GM18868 (cell line): Measurements from ENCODE around the gene WWP2.

ENCODE experiments used
- ATAC-seq: cut with Tn5 transposase; IDR thresholded peaks from one replicate; pipeline ENCODE4 v1.9.1; 2021; ENCODE audit warnings: mild to moderate bottlenecking, moderate library complexity; ENCODE audit not compliant: unreplicated experiment

The WWP2 gene

GRCh38 chr16:69830146-69830533 lies 68.0 kb downstream of the WWP2 start:
- no peak for ATAC-seq

- no peak for ATAC-seq
Observed at GRCh38 chr16:69830534-69831211, 68.5 kb downstream of the WWP2 start.

- ATAC-seq: no peak
Observed at GRCh38 chr16:69831212-69832123, 69.3 kb downstream of the WWP2 start.

GRCh38 chr16:69833357-69834282 lies 71.5 kb downstream of the WWP2 start:
- no peak for ATAC-seq

- ATAC-seq: no peak
Observed at GRCh38 chr16:69834807-69835466, 72.8 kb downstream of the WWP2 start.

- ATAC-seq: no peak
Observed at GRCh38 chr16:69836257-69836656, 74.1 kb downstream of the WWP2 start.

- ATAC-seq: no peak
Observed at GRCh38 chr16:69837380-69837779, 75.2 kb downstream of the WWP2 start.

- no peak for ATAC-seq
Observed at GRCh38 chr16:69838489-69838888, 76.4 kb downstream of the WWP2 start.

GRCh38 chr16:69839240-69839688 lies 77.1 kb downstream of the WWP2 start:
- no peak for ATAC-seq

- ATAC-seq: no peak
Observed at GRCh38 chr16:69839798-69840409, 77.8 kb downstream of the WWP2 start.

- no peak for ATAC-seq
Observed at GRCh38 chr16:69840975-69841374, 78.8 kb downstream of the WWP2 start.

- ATAC-seq: no peak
Observed at GRCh38 chr16:69844441-69844840, 82.3 kb downstream of the WWP2 start.

GRCh38 chr16:69845181-69845580 lies 83.0 kb downstream of the WWP2 start:
- no peak for ATAC-seq

- ATAC-seq: no peak
Observed at GRCh38 chr16:69847643-69848042, 85.5 kb downstream of the WWP2 start.

- no peak for ATAC-seq
Observed at GRCh38 chr16:69848637-69849545, 86.8 kb downstream of the WWP2 start.

- no peak for ATAC-seq
Observed at GRCh38 chr16:69851491-69852240, 89.5 kb downstream of the WWP2 start.

- ATAC-seq: no peak
Observed at GRCh38 chr16:69852815-69853214, 90.7 kb downstream of the WWP2 start.

- no peak for ATAC-seq
Observed at GRCh38 chr16:69853481-69853880, 91.3 kb downstream of the WWP2 start.
